Measurements from ENCODE around the gene NR4A3.

The NR4A3 gene

GRCh38 chr9:99811598-99812383 lies 9.9 kb upstream of the NR4A3 start:
- no peaks in the 10 kb centered on the region for H3K79me2 ChIP-seq (ENCODE audit: insufficient read depth, low read length)
- H3K4me2 ChIP-seq (ENCODE audit: low read depth, low read length, poor library complexity, severe bottlenecking) = peak overlapping the region; percentile 66
- no peak overlapping the region for H2AFZ ChIP-seq (ENCODE audit: low read length)
- H3K4me1 ChIP-seq (ENCODE audit: insufficient read depth, low read length, poor library complexity, severe bottlenecking) = peaks cover 59% of the 10 kb centered on the region
- H3K9me2 ChIP-seq (replicated peaks; ENCODE audit: low read depth, low read length) = no peaks in the 10 kb centered on the region
- H3K4me3 ChIP-seq (ENCODE audit: low read length, poor library complexity, severe bottlenecking) = peak overlapping the region; percentile 43
- no peaks in the 10 kb centered on the region for H3K27me3 ChIP-seq (ENCODE audit: insufficient read depth, low read length, poor library complexity, severe bottlenecking)
- no peaks in the 10 kb centered on the region for H3K36me3 ChIP-seq (ENCODE audit: insufficient read depth, low read length)
- no peaks in the 10 kb centered on the region; the same call in 1 of the 2 replicates for H3F3A ChIP-seq (ENCODE audit: low read depth)
- H3K9me3 ChIP-seq (ENCODE audit: insufficient read depth, low read depth, low read length) = no peaks in the 10 kb centered on the region
- no peak overlapping the region for H3K9ac ChIP-seq (ENCODE audit: low read depth, low read length, poor library complexity, severe bottlenecking)
- TF ChIP-seq, protein P1, sequence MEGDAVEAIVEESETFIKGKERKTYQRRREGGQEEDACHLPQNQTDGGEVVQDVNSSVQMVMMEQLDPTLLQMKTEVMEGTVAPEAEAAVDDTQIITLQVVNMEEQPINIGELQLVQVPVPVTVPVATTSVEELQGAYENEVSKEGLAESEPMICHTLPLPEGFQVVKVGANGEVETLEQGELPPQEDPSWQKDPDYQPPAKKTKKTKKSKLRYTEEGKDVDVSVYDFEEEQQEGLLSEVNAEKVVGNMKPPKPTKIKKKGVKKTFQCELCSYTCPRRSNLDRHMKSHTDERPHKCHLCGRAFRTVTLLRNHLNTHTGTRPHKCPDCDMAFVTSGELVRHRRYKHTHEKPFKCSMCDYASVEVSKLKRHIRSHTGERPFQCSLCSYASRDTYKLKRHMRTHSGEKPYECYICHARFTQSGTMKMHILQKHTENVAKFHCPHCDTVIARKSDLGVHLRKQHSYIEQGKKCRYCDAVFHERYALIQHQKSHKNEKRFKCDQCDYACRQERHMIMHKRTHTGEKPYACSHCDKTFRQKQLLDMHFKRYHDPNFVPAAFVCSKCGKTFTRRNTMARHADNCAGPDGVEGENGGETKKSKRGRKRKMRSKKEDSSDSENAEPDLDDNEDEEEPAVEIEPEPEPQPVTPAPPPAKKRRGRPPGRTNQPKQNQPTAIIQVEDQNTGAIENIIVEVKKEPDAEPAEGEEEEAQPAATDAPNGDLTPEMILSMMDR (conservative IDR thresholded peaks at IDR 0.05; ENCODE audit: low read length) = no peak
- TF ChIP-seq EZH2phosphoT487 (IDR thresholded peaks at IDR 0.05; ENCODE audit: borderline replicate concordance) = no peak
- H4K20me1 ChIP-seq (ENCODE audit: insufficient read depth, low read length, poor library complexity, severe bottlenecking) = peaks cover 5% of the 10 kb centered on the region

GRCh38 chr9:99813739-99814138 lies 7.9 kb upstream of the NR4A3 start:
- Histone ChIP-seq H3K9me3 (ENCODE audit: insufficient read depth, low read depth, low read length) (no peaks in the 10 kb centered on the region), H3K4me2 (ENCODE audit: low read depth, low read length, poor library complexity, severe bottlenecking) (no peak overlapping the region), H3K9me2 (replicated peaks; ENCODE audit: low read depth, low read length) (no peaks in the 10 kb centered on the region), H3K36me3 (ENCODE audit: insufficient read depth, low read length) (no peaks in the 10 kb centered on the region), H3K4me3 (ENCODE audit: low read length, poor library complexity, severe bottlenecking) (no peak overlapping the region), H4K20me1 (ENCODE audit: insufficient read depth, low read length, poor library complexity, severe bottlenecking) (no peaks in the 10 kb centered on the region), H3F3A (ENCODE audit: low read depth) (peaks cover 1% of the 10 kb centered on the region; the same call in 1 of the 2 replicates), H3K4me1 (ENCODE audit: insufficient read depth, low read length, poor library complexity, severe bottlenecking) (peaks cover 61% of the 10 kb centered on the region), H3K27me3 (ENCODE audit: insufficient read depth, low read length, poor library complexity, severe bottlenecking) (no peaks in the 10 kb centered on the region), H3K79me2 (ENCODE audit: insufficient read depth, low read length) (no peaks in the 10 kb centered on the region; the same call in 1 of the 2 replicates), H2AFZ (ENCODE audit: low read length) (no peak overlapping the region), H3K9ac (ENCODE audit: low read depth, low read length, poor library complexity, severe bottlenecking) (no peak overlapping the region)
- TF ChIP-seq, protein P1 (conservative IDR thresholded peaks at IDR 0.05; ENCODE audit: low read length) = no peak
- TF ChIP-seq EZH2phosphoT487 (IDR thresholded peaks at IDR 0.05; ENCODE audit: borderline replicate concordance) = no peak

DNA sequence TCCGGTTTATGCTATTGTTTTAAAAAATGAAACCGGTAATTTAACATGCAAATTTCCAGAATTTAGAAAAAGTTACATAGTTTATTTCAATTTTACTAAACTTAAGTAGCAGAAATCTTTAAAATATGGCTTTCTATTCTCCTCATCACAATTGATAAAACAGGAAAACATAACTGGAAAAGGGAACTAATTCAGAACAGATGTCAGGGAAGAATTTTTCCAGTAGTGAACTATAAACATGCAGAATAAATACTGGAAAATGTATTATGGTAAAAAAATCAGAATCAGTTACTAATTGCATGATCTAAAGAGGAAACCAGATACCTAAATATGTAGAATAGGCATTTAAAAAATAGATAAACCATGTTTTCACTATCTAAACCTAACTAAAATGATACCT lies 7.3 kb upstream of the NR4A3 start:
- Histone ChIP-seq H3K4me1 (ENCODE audit: insufficient read depth, low read length, poor library complexity, severe bottlenecking) (peaks cover 60% of the 10 kb centered on the region), H3F3A (ENCODE audit: low read depth) (peaks cover 6% of the 10 kb centered on the region; the same call in 1 of the 2 replicates), H3K36me3 (ENCODE audit: insufficient read depth, low read length) (no peaks in the 10 kb centered on the region), H3K9me2 (replicated peaks; ENCODE audit: low read depth, low read length) (no peaks in the 10 kb centered on the region), H3K4me2 (ENCODE audit: low read depth, low read length, poor library complexity, severe bottlenecking) (no peak overlapping the region), H3K9me3 (ENCODE audit: insufficient read depth, low read depth, low read length) (no peaks in the 10 kb centered on the region), H3K27me3 (ENCODE audit: insufficient read depth, low read length, poor library complexity, severe bottlenecking) (no peaks in the 10 kb centered on the region), H3K79me2 (ENCODE audit: insufficient read depth, low read length) (no peaks in the 10 kb centered on the region; the same call in 1 of the 2 replicates), H2AFZ (ENCODE audit: low read length) (no peak overlapping the region), H4K20me1 (ENCODE audit: insufficient read depth, low read length, poor library complexity, severe bottlenecking) (no peaks in the 10 kb centered on the region), H3K9ac (ENCODE audit: low read depth, low read length, poor library complexity, severe bottlenecking) (no peak overlapping the region), H3K4me3 (ENCODE audit: low read length, poor library complexity, severe bottlenecking) (no peak overlapping the region)
- TF ChIP-seq EZH2phosphoT487 (IDR thresholded peaks at IDR 0.05; ENCODE audit: borderline replicate concordance) = no peak
- TF ChIP-seq, protein P1 (conservative IDR thresholded peaks at IDR 0.05; ENCODE audit: low read length) = no peak

Data from Loucy (cell line).